C4-2B (cell line): Measurements from ENCODE around the gene RBM14.
"Not testable (repeated sequence)": the region's sequence is repeated elsewhere in the genome, so short reads cannot be mapped to it uniquely, and the experiment has no call there.

Source experiments
- H3K27ac ChIP-seq: fragments of 450-650 bp; 2 replicates; pipeline ENCODE4 v1.5.1; 2017
- CTCF ChIP-seq: fragments of 450-650 bp; conservative IDR thresholded peaks from 2 replicates; pipeline ENCODE4 v1.5.1; 2017; ENCODE audit warnings: mild to moderate bottlenecking
- ZFX ChIP-seq: fragments of 450-650 bp; IDR thresholded peaks from 2 replicates; pipeline ENCODE4 v1.6.1; 2017

RBM14 gene

GRCh38 chr11:66603072-66603471 is 13.4 kb upstream of the RBM14 start:
- no peak overlapping the region for H3K27ac ChIP-seq
- no peak for TF ChIP-seq ZFX
- no peak for TF ChIP-seq CTCF

GRCh38 chr11:66604155-66604554 is 12.3 kb upstream of the RBM14 start:
- no peak overlapping the region for H3K27ac ChIP-seq
- TF ChIP-seq CTCF (no peak), ZFX (no peak)

GRCh38 chr11:66606608-66607007 is 9.8 kb upstream of the RBM14 start:
- H3K27ac ChIP-seq = not testable (repeated sequence)

- no peak overlapping the region for H3K27ac ChIP-seq
- TF ChIP-seq ZFX = no peak
- TF ChIP-seq CTCF = no peak
Observed at GRCh38 chr11:66607126-66607834, 9.2 kb upstream of the RBM14 start.

GRCh38 chr11:66609721-66610617 is 6.5 kb upstream of the RBM14 start:
- TF ChIP-seq CTCF (no peak), ZFX (no peak)
- no peak overlapping the region for H3K27ac ChIP-seq

GRCh38 chr11:66612458-66612857 is 4.0 kb upstream of the RBM14 start:
- TF ChIP-seq CTCF (no peak), ZFX (no peak)
- H3K27ac ChIP-seq = no peak overlapping the region

GRCh38 chr11:66614073-66614472 is 2.4 kb upstream of the RBM14 start:
- no peak for TF ChIP-seq CTCF
- no peak for TF ChIP-seq ZFX

More at GRCh38 chr11:66614073-66614472, 2.4 kb upstream of the RBM14 start:
- no peak overlapping the region for H3K27ac ChIP-seq
